MM.1S (cell line): ENCODE measurements around the gene ELOB.
"Not testable (repeated sequence)": the region's sequence is repeated elsewhere in the genome, so short reads cannot be mapped to it uniquely, and the experiment has no call there.

Experiments
- DNase-seq: peaks from one replicate; pipeline ENCODE4 v3.0.0-alpha.2; 2015
- H2AFZ ChIP-seq: fragments of 300-600 bp; sonication (generic); 2 replicates; pipeline ENCODE4 v1.6.0; 2016; ENCODE audit warnings: antibody characterized with exemption, low read length
- H3F3A ChIP-seq: fragments of 300-600 bp; sonication (generic); 2 replicates; pipeline ENCODE4 v1.6.1; 2016; ENCODE audit warnings: mild to moderate bottlenecking, antibody characterized with exemption, low read length, moderate library complexity, mixed read lengths; ENCODE audit not compliant: insufficient read depth
- H3K27ac ChIP-seq: fragments of 300-600 bp; sonication (generic); 2 replicates; pipeline ENCODE4 v1.5.1; 2016; ENCODE audit warnings: mild to moderate bottlenecking, low read length
- H3K27me3 ChIP-seq: fragments of 300-600 bp; sonication (generic); replicated peaks from 2 replicates; pipeline ENCODE4 v1.6.0; 2016; ENCODE audit warnings: low read length; ENCODE audit not compliant: insufficient read depth
- H3K36me3 ChIP-seq: fragments of 300-600 bp; sonication (generic); replicated peaks from 2 replicates; pipeline ENCODE4 v1.6.1; 2016; ENCODE audit warnings: mild to moderate bottlenecking, low read length, mixed read lengths; ENCODE audit not compliant: insufficient read depth
- H3K4me1 ChIP-seq: fragments of 300-600 bp; sonication (generic); 2 replicates; pipeline ENCODE4 v1.6.1; 2016; ENCODE audit warnings: low read length, mixed read lengths
- H3K4me2 ChIP-seq: fragments of 300-600 bp; sonication (generic); 2 replicates; pipeline ENCODE4 v1.6.0; 2016; ENCODE audit warnings: low read depth, low read length
- H3K4me3 ChIP-seq: fragments of 300-600 bp; sonication (generic); 2 replicates; pipeline ENCODE4 v1.5.1; 2016; ENCODE audit warnings: low read length, mixed read lengths
- H3K79me2 ChIP-seq: fragments of 300-600 bp; sonication (generic); 2 replicates; pipeline ENCODE4 v1.6.1; 2016; ENCODE audit warnings: mixed run types, low read length, mixed read lengths
- H3K9ac ChIP-seq: fragments of 300-600 bp; sonication (generic); 2 replicates; pipeline ENCODE4 v1.6.1; 2016; ENCODE audit warnings: low read length, mixed read lengths
- H3K9me2 ChIP-seq: fragments of 300-600 bp; sonication (generic); replicated peaks from 2 replicates; pipeline ENCODE4 v1.6.1; 2016; ENCODE audit warnings: mild to moderate bottlenecking, low read length, mixed read lengths; ENCODE audit not compliant: insufficient read depth
- H3K9me3 ChIP-seq: fragments of 300-600 bp; sonication (generic); replicated peaks from 2 replicates; pipeline ENCODE4 v1.6.1; 2016; ENCODE audit warnings: mild to moderate bottlenecking, low read length, mixed read lengths; ENCODE audit not compliant: insufficient read depth
- H4K20me1 ChIP-seq: fragments of 300-600 bp; sonication (generic); 2 replicates; pipeline ENCODE4 v1.6.1; 2016; ENCODE audit warnings: mild to moderate bottlenecking, low read length, moderate library complexity, mixed read lengths; ENCODE audit not compliant: insufficient read depth
- CTCF ChIP-seq: fragments of 300-600 bp; sonication (generic); IDR thresholded peaks from 2 replicates; pipeline ENCODE4 v1.5.1; 2016; ENCODE audit warnings: antibody characterized with exemption, low read length, mixed read lengths
- EZH2 ChIP-seq: fragments of 300-600 bp; sonication (generic); optimal IDR thresholded peaks from 2 replicates; pipeline ENCODE3; 2017; ENCODE audit warnings: low read depth, mild to moderate bottlenecking, antibody characterized with exemption, low read length, mixed read lengths
- EZH2phosphoT487 ChIP-seq: fragments of 300-600 bp; sonication (generic); IDR thresholded peaks from 2 replicates; pipeline ENCODE4 v1.6.1; 2018; ENCODE audit warnings: antibody characterized with exemption, low read length

Gene ELOB

GRCh38 chr16:2724088-2724676, 52.9 kb downstream of the ELOB start:
- Histone ChIP-seq H3K79me2 (no peaks in the 10 kb centered on the region), H3K27ac (no peak overlapping the region), H3K36me3 (no peaks in the 10 kb centered on the region), H3K9me2 (no peaks in the 10 kb centered on the region), H2AFZ (no peak overlapping the region), H3K27me3 (peaks cover 17% of the 10 kb centered on the region), H3K4me2 (no peak overlapping the region), H3K4me3 (no peak overlapping the region), H4K20me1 (no peaks in the 10 kb centered on the region), H3K9me3 (no peaks in the 10 kb centered on the region), H3K9ac (no peak overlapping the region), H3K4me1 (no peaks in the 10 kb centered on the region), H3F3A (no peaks in the 10 kb centered on the region)
- DNase-seq = no peak
- TF ChIP-seq CTCF (no peak), EZH2 (no peak), EZH2phosphoT487 (no peak)

GRCh38 chr16:2721634-2722173, 55.4 kb downstream of the ELOB start:
- not testable (repeated sequence) for H3K79me2 ChIP-seq, H3K9ac ChIP-seq, H3K4me1 ChIP-seq, H3K9me2 ChIP-seq, H3K9me3 ChIP-seq, H4K20me1 ChIP-seq, H3K27ac ChIP-seq, H3F3A ChIP-seq, H3K36me3 ChIP-seq
- DNase-seq = peak; percentile 10
- Histone ChIP-seq H3K4me2 (peak overlapping the region; percentile 89), H2AFZ (peak overlapping the region; percentile 76), H3K27me3 (peaks cover 21% of the 10 kb centered on the region), H3K4me3 (peak overlapping the region; percentile 59)
